Measurements from ENCODE around the gene MLXIP.

DNA sequence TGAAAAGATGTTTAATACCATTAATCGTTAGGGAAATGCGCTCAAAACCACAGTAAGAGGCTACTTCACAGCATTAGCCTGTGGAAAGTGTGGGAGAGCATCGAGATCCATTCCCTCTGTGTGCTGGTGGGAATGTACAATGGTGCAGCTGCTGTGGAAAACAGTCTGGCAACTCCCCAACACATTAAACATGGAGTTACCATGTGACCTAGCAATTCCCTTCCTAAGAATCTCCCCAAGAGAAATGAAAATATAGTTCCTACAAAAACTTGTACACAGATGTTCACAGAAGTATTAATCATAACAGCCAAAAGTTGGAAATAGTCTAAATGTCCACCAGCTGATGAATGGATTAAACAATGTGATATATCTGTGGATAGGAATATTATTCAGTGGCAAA is 23.8 kb downstream of the MLXIP start:
- TF ChIP-seq SIN3A (IDR thresholded peaks at IDR 0.05; ENCODE audit: borderline replicate concordance, insufficient read depth, low read length) (no peak), TAF1 (IDR thresholded peaks at IDR 0.05; ENCODE audit: borderline replicate concordance, insufficient read depth, low read length) (no peak), POLR2AphosphoS5 (IDR thresholded peaks at IDR 0.05; ENCODE audit: low read depth, low read length) (no peak), FOXP2 (optimal IDR thresholded peaks at IDR 0.05; ENCODE audit: borderline replicate concordance, extremely low read depth, extremely low read length, insufficient read depth) (no peak)
- TF ChIP-seq, protein P1, sequence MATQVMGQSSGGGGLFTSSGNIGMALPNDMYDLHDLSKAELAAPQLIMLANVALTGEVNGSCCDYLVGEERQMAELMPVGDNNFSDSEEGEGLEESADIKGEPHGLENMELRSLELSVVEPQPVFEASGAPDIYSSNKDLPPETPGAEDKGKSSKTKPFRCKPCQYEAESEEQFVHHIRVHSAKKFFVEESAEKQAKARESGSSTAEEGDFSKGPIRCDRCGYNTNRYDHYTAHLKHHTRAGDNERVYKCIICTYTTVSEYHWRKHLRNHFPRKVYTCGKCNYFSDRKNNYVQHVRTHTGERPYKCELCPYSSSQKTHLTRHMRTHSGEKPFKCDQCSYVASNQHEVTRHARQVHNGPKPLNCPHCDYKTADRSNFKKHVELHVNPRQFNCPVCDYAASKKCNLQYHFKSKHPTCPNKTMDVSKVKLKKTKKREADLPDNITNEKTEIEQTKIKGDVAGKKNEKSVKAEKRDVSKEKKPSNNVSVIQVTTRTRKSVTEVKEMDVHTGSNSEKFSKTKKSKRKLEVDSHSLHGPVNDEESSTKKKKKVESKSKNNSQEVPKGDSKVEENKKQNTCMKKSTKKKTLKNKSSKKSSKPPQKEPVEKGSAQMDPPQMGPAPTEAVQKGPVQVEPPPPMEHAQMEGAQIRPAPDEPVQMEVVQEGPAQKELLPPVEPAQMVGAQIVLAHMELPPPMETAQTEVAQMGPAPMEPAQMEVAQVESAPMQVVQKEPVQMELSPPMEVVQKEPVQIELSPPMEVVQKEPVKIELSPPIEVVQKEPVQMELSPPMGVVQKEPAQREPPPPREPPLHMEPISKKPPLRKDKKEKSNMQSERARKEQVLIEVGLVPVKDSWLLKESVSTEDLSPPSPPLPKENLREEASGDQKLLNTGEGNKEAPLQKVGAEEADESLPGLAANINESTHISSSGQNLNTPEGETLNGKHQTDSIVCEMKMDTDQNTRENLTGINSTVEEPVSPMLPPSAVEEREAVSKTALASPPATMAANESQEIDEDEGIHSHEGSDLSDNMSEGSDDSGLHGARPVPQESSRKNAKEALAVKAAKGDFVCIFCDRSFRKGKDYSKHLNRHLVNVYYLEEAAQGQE (IDR thresholded peaks at IDR 0.05; ENCODE audit: insufficient read depth in 1 of 2, low read depth in 2 of 2, low read length in 2 of 2): no peak

All from PFSK-1 (cell line).